GM23338 (cell line): ENCODE data around the gene RAD23B. TPM values are rescaled to one million over a fixed set of nuclear protein-coding genes. Genes with fewer than 3 reads are reported as not detected.

Source experiments
- ATAC-seq: fragments of 200-7000 bp; cut with Tn5 transposase; 3 replicates; pipeline ENCODE4 v1.9.1; 2020
- DNase-seq: peaks from one replicate; pipeline ENCODE4 v3.0.0-alpha.2; 2015; ENCODE audit warnings: low spot score
- H2AFZ ChIP-seq: fragments of 200-600 bp; sonication (generic); 2 replicates; pipeline ENCODE4 v1.8.0; 2016; ENCODE audit warnings: antibody characterized with exemption, mild to moderate bottlenecking, moderate library complexity
- H3F3A ChIP-seq: fragments of 200-600 bp; sonication (generic); replicated peaks from 2 replicates; pipeline ENCODE4 v1.8.0; 2017; ENCODE audit warnings: antibody characterized with exemption, mixed run types, low read depth
- H3K27ac ChIP-seq: fragments of 200-600 bp; sonication (generic); 2 replicates; pipeline ENCODE4 v1.6.1; 2016; ENCODE audit warnings: low read depth
- H3K27me3 ChIP-seq: fragments of 200-600 bp; sonication (generic); 2 replicates; pipeline ENCODE4 v1.8.0; 2016; ENCODE audit warnings: mild to moderate bottlenecking, mixed run types, moderate library complexity; ENCODE audit not compliant: insufficient read depth
- H3K36me3 ChIP-seq: fragments of 200-600 bp; sonication (generic); 2 replicates; pipeline ENCODE4 v1.8.0; 2016; ENCODE audit warnings: mild to moderate bottlenecking; ENCODE audit not compliant: insufficient read depth
- H3K4me1 ChIP-seq: fragments of 200-600 bp; sonication (generic); 2 replicates; pipeline ENCODE4 v1.8.0; 2016; ENCODE audit warnings: mild to moderate bottlenecking, moderate library complexity; ENCODE audit not compliant: insufficient read depth
- H3K4me2 ChIP-seq: fragments of 200-600 bp; sonication (generic); 2 replicates; pipeline ENCODE4 v1.7.1; 2017; ENCODE audit warnings: mixed run types
- H3K4me3 ChIP-seq: fragments of 200-600 bp; sonication (generic); 2 replicates; pipeline ENCODE4 v1.6.1; 2016; ENCODE audit warnings: mixed run types
- H3K79me2 ChIP-seq: fragments of 200-600 bp; sonication (generic); replicated peaks from 2 replicates; pipeline ENCODE4 v1.8.0; 2017; ENCODE audit warnings: mild to moderate bottlenecking; ENCODE audit not compliant: insufficient read depth
- H3K9me2 ChIP-seq: fragments of 200-600 bp; sonication (generic); 2 replicates; pipeline ENCODE4 v1.8.0; 2017; ENCODE audit not compliant: insufficient read depth
- H4K20me1 ChIP-seq: fragments of 200-600 bp; sonication (generic); replicated peaks from 2 replicates; pipeline ENCODE4 v1.8.0; 2017; ENCODE audit warnings: mild to moderate bottlenecking; ENCODE audit not compliant: insufficient read depth
- H3K27ac Mint-ChIP-seq: 2 replicates; pipeline ENCODE4 v1.8.0; 2020; ENCODE audit warnings: inconsistent platforms, mild to moderate bottlenecking, moderate library complexity, mixed read lengths
- H3K27me3 Mint-ChIP-seq: 3 replicates; pipeline ENCODE4 v1.8.0; 2022; ENCODE audit warnings: low read depth, mild to moderate bottlenecking, moderate library complexity, mixed read lengths, inconsistent platforms; ENCODE audit not compliant: insufficient read depth, poor library complexity
- H3K36me3 Mint-ChIP-seq: 3 replicates; pipeline ENCODE4 v1.8.0; 2021; ENCODE audit warnings: low read depth, mild to moderate bottlenecking, inconsistent platforms, moderate library complexity, mixed read lengths
- H3K4me1 Mint-ChIP-seq: 3 replicates; pipeline ENCODE4 v1.8.0; 2020; ENCODE audit warnings: mild to moderate bottlenecking, inconsistent platforms, mixed read lengths
- H3K4me3 Mint-ChIP-seq: 3 replicates; pipeline ENCODE4 v1.8.0; 2021; ENCODE audit warnings: moderate library complexity, mild to moderate bottlenecking, inconsistent platforms, mixed read lengths
- H3K9me3 Mint-ChIP-seq: 3 replicates; pipeline ENCODE4 v1.8.0; 2020; ENCODE audit warnings: moderate library complexity, mild to moderate bottlenecking, inconsistent platforms, mixed read lengths
- CREB1 ChIP-seq: fragments of 250-450 bp; sonication (Bioruptor Pico); IDR thresholded peaks from 2 replicates; pipeline ENCODE4 v1.5.0; 2020; ENCODE audit warnings: low read depth, mild to moderate bottlenecking, moderate library complexity
- EZH2phosphoT487 ChIP-seq: fragments of 200-600 bp; sonication (generic); IDR thresholded peaks from one replicate; pipeline ENCODE4 v1.8.1; 2018; ENCODE audit warnings: antibody characterized with exemption; ENCODE audit not compliant: unreplicated experiment
- JUNB ChIP-seq: IDR thresholded peaks from one replicate; pipeline ENCODE4 v1.6.1; 2016; ENCODE audit warnings: antibody characterized with exemption; ENCODE audit not compliant: unreplicated experiment
- NANOG ChIP-seq: IDR thresholded peaks from 2 replicates; pipeline ENCODE4 v1.6.1; 2016; ENCODE audit warnings: antibody characterized with exemption, borderline replicate concordance
- POLR2AphosphoS5 ChIP-seq: IDR thresholded peaks from 2 replicates; pipeline ENCODE4 v1.6.1; 2016; ENCODE audit warnings: antibody characterized with exemption, low read depth
- REST ChIP-seq: IDR thresholded peaks from one replicate; pipeline ENCODE4 v1.6.1; 2018; ENCODE audit warnings: antibody characterized with exemption; ENCODE audit not compliant: unreplicated experiment
- STAT1 ChIP-seq: IDR thresholded peaks from one replicate; pipeline ENCODE4 v1.6.1; 2016; ENCODE audit warnings: antibody characterized with exemption; ENCODE audit not compliant: unreplicated experiment
- ZNF331 ChIP-seq: fragments of 250-450 bp; sonication (Bioruptor Pico); IDR thresholded peaks from 2 replicates; pipeline ENCODE4 v1.5.0; 2020; ENCODE audit warnings: low read depth, mild to moderate bottlenecking, moderate library complexity
- polyA plus RNA-seq: library from polyadenylated mRNA; unstranded; fragments of >200 nt; fragmentation: Nextera tagmentation; extraction: Ambion mirVana; gene quantifications from 2 replicates; pipeline ENCODE4 v1.2.1, GENCODE V29; 2016
- total RNA-seq: library from RNA; depleted of rRNA; stranded (reverse); fragments of >200 nt; shearing (Covaris generic); gene quantifications from 2 replicates; pipeline ENCODE4 v1.2.3, GENCODE V29; 2014
- TF ChIP-seq, protein P1 (sequence below): IDR thresholded peaks from 2 replicates; pipeline ENCODE4 v1.6.1; 2016; ENCODE audit warnings: antibody characterized with exemption

The RAD23B gene
- total and polyA plus RNA-seq, 2 experiments from 2014 or later: 31.1 to 137 TPM

DNA sequence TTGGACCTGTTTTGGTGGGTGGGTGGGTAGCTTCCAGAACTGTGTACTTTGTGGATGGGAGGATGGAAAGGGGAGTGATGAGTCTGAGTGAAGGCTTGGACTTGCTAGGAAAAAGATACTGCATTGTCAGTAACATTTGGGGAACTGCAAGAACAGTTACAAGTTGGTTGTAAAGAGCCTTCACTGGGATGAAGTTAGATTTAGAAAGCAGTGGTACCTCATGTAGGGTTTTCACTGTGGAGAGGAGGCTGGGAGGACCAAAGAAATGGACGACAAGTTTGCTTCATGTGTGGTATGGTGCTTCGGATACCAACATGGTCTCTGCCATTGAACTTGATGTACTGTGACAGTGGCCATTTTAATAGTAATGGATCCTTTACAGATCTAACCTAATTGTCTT lies 50.3 kb downstream of the RAD23B start (continued):
- TF ChIP-seq REST (no peak), CREB1 (CRISPR knock-in tag) (no peak), NANOG (no peak), STAT1 (no peak), POLR2AphosphoS5 (no peak; the same call in 1 of the 2 replicates), EZH2phosphoT487 (no peak), JUNB (no peak)

DNA sequence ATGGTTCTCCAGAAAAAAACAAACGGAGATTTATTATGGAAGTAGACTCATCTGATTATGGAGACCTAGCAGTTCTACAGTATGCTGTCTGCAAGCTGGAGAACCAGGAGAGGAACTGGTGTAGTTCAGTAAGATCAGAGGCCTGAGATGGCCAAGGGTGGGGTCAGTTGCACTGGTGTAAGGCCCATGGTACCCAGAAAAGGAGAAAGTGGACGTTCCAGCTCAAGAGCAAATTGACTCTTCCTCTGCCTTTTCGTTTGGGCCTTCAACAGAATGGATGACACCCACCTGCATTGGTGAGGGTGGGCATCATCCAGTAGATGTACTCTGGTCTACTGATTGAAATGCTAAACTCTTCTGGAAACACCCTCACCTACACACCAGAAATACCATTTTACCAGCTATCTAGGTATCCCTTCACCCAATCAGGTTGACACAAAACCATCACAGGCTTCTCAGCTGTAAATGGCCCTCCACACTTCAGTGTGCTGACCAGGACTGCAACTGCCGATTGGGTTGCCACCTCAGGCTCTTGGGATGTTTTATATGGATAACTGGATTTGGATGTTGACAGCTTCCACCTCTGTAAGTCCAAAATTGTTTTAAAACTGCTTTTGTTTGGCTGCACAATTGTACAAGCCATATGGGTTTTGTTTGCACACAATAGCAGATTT lies 51.2 kb downstream of the RAD23B start:
- H3F3A ChIP-seq: 0 out of 2 replicates have a peak, but pooled peaks cover 4% of the 10 kb centered on the region
- peaks cover 14% of the 10 kb centered on the region for H4K20me1 ChIP-seq
- peaks cover 11% of the 10 kb centered on the region for H3K27me3 Mint-ChIP-seq
- H3K9me2 ChIP-seq: no peaks in the 10 kb centered on the region
- TF ChIP-seq REST (no peak), ZNF331 (CRISPR knock-in tag) (no peak), EZH2phosphoT487 (no peak), STAT1 (no peak), JUNB (no peak), CREB1 (CRISPR knock-in tag) (no peak), POLR2AphosphoS5 (no peak)
- TF ChIP-seq, protein P1, sequence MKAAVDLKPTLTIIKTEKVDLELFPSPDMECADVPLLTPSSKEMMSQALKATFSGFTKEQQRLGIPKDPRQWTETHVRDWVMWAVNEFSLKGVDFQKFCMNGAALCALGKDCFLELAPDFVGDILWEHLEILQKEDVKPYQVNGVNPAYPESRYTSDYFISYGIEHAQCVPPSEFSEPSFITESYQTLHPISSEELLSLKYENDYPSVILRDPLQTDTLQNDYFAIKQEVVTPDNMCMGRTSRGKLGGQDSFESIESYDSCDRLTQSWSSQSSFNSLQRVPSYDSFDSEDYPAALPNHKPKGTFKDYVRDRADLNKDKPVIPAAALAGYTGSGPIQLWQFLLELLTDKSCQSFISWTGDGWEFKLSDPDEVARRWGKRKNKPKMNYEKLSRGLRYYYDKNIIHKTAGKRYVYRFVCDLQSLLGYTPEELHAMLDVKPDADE: no peak
- no peak overlapping the region for H3K27ac Mint-ChIP-seq
- DNase-seq: no peak
- H3K27ac ChIP-seq: no peak overlapping the region
- H3K4me3 Mint-ChIP-seq: no peak overlapping the region
- peaks cover 5% of the 10 kb centered on the region for H3K4me1 Mint-ChIP-seq
- H3K9me3 Mint-ChIP-seq: no peaks in the 10 kb centered on the region; the same call in 2 of the 3 replicates
- no peak for ATAC-seq
- no peaks in the 10 kb centered on the region for H3K4me1 ChIP-seq
- no peak overlapping the region for H2AFZ ChIP-seq
- 0 out of 2 replicates have a peak, but pooled peaks cover 2% of the 10 kb centered on the region for H3K79me2 ChIP-seq
- H3K36me3 ChIP-seq: peaks cover 15% of the 10 kb centered on the region; the same call in 1 of the 2 replicates
- H3K4me3 ChIP-seq: no peak overlapping the region
- peaks cover 70% of the 10 kb centered on the region for H3K36me3 Mint-ChIP-seq
- H3K4me2 ChIP-seq: no peak overlapping the region
- H3K27me3 ChIP-seq: no peaks in the 10 kb centered on the region
